Parietal lobe (tissue), 1 donor: ENCODE measurements around the gene PALMD. TPM values are rescaled to one million over a fixed set of nuclear protein-coding genes. Genes with fewer than 3 reads are reported as not detected.

Experiments used
- total RNA-seq: library from RNA; depleted of rRNA; stranded (reverse); fragments of >200 nt; gene quantifications from one replicate; pipeline ENCODE4 v1.2.3, GENCODE V29; 2014

PALMD gene, protein sequence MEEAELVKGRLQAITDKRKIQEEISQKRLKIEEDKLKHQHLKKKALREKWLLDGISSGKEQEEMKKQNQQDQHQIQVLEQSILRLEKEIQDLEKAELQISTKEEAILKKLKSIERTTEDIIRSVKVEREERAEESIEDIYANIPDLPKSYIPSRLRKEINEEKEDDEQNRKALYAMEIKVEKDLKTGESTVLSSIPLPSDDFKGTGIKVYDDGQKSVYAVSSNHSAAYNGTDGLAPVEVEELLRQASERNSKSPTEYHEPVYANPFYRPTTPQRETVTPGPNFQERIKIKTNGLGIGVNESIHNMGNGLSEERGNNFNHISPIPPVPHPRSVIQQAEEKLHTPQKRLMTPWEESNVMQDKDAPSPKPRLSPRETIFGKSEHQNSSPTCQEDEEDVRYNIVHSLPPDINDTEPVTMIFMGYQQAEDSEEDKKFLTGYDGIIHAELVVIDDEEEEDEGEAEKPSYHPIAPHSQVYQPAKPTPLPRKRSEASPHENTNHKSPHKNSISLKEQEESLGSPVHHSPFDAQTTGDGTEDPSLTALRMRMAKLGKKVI
- 49.1 TPM for total RNA-seq

GRCh38 chr1:99645699-99646531, at the start of gene PALMD:
Gene PALMD (plus strand): TSS chr1:99646113. CDS start chr1:99646318, 205 bp downstream.

Other genes with a start within 250 kb of the PALMD start
- gene FRRS1, start 120.5 kb downstream of the PALMD start, total RNA-seq = 1.9 TPM
- 45.4 TPM for gene AGL, start 204.2 kb downstream of the PALMD start, total RNA-seq